Ishikawa (cell line): ENCODE results near the gene STK11IP.

ENCODE experiments used
- CEBPB ChIP-seq: IDR thresholded peaks from 2 replicates; pipeline ENCODE4 v1.6.1; 2012
- CREB1 ChIP-seq: IDR thresholded peaks from 2 replicates; pipeline ENCODE4 v1.6.1; 2012; ENCODE audit warnings: low read depth
- EGR1 ChIP-seq: IDR thresholded peaks from 2 replicates; pipeline ENCODE4 v1.6.1; 2012
- EP300 ChIP-seq: IDR thresholded peaks from 2 replicates; pipeline ENCODE4 v1.6.1; 2012; ENCODE audit warnings: borderline replicate concordance
- FOXM1 ChIP-seq: IDR thresholded peaks from 2 replicates; pipeline ENCODE4 v1.6.1; 2012; ENCODE audit warnings: low read depth, borderline replicate concordance
- NFIC ChIP-seq: IDR thresholded peaks from 2 replicates; pipeline ENCODE4 v1.6.1; 2012
- RAD21 ChIP-seq: IDR thresholded peaks from 2 replicates; pipeline ENCODE4 v1.6.1; 2012; ENCODE audit warnings: low read depth
- TAF1 ChIP-seq: IDR thresholded peaks from 2 replicates; pipeline ENCODE4 v1.6.1; 2012; ENCODE audit warnings: low read depth, mild to moderate bottlenecking
- TCF12 ChIP-seq: IDR thresholded peaks from 2 replicates; pipeline ENCODE4 v1.6.1; 2012; ENCODE audit warnings: low read depth
- TEAD4 ChIP-seq: IDR thresholded peaks from 2 replicates; pipeline ENCODE4 v1.6.1; 2012
- YY1 ChIP-seq: IDR thresholded peaks from 2 replicates; pipeline ENCODE4 v1.6.1; 2012; ENCODE audit warnings: low read depth
- ZBTB7A ChIP-seq: IDR thresholded peaks from 2 replicates; pipeline ENCODE4 v1.6.1; 2012; ENCODE audit warnings: low read depth
- TF ChIP-seq, protein P1 (sequence below): IDR thresholded peaks from 2 replicates; pipeline ENCODE4 v1.6.1; 2012; ENCODE audit warnings: low read depth, mild to moderate bottlenecking
- TF ChIP-seq, protein P2 (sequence below): IDR thresholded peaks from 2 replicates; pipeline ENCODE4 v1.6.1; 2012
- TF ChIP-seq, protein P3 (sequence below): IDR thresholded peaks from 2 replicates; pipeline ENCODE4 v1.6.1; 2012

Gene STK11IP

DNA sequence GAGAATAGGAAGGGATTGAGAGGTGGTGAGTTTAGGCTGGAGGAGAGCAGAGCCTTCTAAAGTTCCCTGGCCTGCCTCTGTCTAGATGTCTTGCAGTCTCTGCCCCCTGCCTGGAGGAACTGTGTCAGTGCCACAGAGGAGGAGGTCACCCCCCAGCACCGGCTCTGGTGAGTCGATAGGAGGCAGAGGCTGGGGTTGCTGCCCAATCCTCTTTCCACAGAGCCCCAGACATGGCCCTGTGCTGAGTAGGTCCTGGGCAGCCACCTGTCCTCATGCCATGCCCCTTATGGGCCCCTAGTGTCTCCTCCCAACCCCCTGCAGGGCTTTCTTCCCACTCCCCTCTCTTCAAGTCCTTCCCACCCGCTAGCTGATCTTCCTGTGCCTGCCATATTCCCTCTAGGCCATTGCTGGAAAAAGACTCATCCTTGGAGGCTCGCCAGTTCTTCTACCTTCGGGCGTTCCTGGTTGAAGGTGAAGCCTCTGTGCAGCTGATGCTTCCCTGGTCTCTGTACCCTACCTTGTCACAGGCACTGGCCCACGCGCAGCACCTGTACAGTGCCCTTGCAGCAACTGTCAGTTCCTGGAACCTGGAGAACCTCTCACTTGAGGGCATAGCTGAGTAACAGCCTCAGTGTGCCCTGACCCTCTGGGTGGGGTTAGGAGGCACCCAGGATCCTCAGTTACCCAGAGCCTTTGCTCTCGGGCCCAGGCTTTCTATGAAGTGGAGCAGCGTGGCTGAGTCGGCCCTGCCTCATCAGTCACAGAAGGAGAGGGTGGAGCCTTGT, 16.6 kb downstream of the STK11IP start:
- no peak for TF ChIP-seq YY1
- no peak for TF ChIP-seq TAF1
- no peak for TF ChIP-seq CREB1

DNA sequence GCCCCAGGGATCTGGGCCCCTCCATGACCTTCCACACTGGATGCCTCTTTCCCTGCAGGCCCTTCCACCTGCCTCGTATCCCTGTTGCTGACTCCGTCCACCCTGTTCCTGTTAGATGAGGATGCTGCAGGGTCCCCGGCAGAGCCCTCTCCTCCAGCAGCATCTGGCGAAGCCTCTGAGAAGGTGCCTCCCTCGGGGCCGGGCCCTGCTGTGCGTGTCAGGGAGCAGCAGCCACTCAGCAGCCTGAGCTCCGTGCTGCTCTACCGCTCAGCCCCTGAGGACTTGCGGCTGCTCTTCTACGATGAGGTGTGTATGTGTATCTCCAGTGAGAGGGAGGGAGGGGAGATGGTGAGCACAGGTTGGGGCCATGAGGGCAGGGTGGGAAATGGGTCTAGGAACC, 17.4 kb downstream of the STK11IP start:
- TF ChIP-seq ZBTB7A (no peak), EGR1 (no peak), TEAD4 (no peak), TAF1 (no peak), CEBPB (no peak), NFIC (no peak), TCF12 (no peak), EP300 (no peak), RAD21 (no peak), CREB1 (no peak), FOXM1 (no peak), YY1 (no peak)
- TF ChIP-seq, protein P1, sequence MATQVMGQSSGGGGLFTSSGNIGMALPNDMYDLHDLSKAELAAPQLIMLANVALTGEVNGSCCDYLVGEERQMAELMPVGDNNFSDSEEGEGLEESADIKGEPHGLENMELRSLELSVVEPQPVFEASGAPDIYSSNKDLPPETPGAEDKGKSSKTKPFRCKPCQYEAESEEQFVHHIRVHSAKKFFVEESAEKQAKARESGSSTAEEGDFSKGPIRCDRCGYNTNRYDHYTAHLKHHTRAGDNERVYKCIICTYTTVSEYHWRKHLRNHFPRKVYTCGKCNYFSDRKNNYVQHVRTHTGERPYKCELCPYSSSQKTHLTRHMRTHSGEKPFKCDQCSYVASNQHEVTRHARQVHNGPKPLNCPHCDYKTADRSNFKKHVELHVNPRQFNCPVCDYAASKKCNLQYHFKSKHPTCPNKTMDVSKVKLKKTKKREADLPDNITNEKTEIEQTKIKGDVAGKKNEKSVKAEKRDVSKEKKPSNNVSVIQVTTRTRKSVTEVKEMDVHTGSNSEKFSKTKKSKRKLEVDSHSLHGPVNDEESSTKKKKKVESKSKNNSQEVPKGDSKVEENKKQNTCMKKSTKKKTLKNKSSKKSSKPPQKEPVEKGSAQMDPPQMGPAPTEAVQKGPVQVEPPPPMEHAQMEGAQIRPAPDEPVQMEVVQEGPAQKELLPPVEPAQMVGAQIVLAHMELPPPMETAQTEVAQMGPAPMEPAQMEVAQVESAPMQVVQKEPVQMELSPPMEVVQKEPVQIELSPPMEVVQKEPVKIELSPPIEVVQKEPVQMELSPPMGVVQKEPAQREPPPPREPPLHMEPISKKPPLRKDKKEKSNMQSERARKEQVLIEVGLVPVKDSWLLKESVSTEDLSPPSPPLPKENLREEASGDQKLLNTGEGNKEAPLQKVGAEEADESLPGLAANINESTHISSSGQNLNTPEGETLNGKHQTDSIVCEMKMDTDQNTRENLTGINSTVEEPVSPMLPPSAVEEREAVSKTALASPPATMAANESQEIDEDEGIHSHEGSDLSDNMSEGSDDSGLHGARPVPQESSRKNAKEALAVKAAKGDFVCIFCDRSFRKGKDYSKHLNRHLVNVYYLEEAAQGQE, result no peak
- TF ChIP-seq, protein P2, sequence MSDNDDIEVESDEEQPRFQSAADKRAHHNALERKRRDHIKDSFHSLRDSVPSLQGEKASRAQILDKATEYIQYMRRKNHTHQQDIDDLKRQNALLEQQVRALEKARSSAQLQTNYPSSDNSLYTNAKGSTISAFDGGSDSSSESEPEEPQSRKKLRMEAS, result no peak
- TF ChIP-seq, protein P3, sequence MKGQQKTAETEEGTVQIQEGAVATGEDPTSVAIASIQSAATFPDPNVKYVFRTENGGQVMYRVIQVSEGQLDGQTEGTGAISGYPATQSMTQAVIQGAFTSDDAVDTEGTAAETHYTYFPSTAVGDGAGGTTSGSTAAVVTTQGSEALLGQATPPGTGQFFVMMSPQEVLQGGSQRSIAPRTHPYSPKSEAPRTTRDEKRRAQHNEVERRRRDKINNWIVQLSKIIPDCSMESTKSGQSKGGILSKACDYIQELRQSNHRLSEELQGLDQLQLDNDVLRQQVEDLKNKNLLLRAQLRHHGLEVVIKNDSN, result no peak

DNA sequence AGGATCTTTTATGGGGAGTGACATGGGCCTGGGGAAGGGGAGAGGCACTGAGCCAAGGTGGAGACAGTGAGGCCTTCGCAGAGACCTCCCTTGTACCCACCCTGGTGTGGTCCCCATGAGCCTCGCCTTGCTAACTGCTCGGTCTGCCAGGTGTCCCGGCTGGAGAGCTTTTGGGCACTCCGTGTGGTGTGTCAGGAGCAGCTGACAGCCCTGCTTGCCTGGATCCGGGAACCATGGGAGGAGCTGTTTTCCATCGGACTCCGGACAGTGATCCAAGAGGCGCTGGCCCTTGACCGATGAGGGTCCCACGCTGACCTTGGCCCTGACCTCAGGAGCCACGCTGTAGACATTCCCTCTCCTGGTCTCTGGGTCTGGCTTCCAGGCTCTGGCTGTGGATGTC, 18.2 kb downstream of the STK11IP start:
- no peak for TF ChIP-seq RAD21
- no peak for TF ChIP-seq TCF12
- TF ChIP-seq YY1, result no peak
- TF ChIP-seq NFIC, result no peak
- TF ChIP-seq TAF1, result no peak
- TF ChIP-seq FOXM1, result no peak

DNA sequence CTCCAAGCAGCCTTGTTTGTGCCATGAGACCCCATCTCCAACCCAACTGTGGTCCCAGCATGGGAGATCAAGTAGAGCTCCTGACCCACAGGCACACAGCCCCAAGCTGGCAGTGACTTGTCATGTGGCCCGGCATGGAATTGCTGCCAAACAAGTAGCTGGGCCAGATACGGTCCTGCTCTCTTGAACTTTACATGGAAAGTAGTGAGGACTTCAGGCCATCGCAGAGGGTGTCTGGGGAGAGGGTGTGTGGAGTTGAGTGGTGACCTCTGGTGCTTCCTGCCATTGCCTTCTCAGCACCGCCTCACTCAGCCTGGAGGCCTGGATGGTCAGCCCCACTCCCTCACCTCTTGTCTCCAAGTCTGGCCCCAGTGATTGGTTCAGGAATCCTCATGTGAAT, 18.9 kb downstream of the STK11IP start:
- TF ChIP-seq, protein P1, result no peak
- TF ChIP-seq RAD21 (no peak), FOXM1 (no peak), ZBTB7A (no peak), CREB1 (no peak), EGR1 (no peak), TEAD4 (no peak), TAF1 (no peak), YY1 (no peak), TCF12 (no peak), NFIC (no peak), EP300 (no peak)
- TF ChIP-seq, protein P2, result no peak
- TF ChIP-seq, protein P3, result no peak

DNA sequence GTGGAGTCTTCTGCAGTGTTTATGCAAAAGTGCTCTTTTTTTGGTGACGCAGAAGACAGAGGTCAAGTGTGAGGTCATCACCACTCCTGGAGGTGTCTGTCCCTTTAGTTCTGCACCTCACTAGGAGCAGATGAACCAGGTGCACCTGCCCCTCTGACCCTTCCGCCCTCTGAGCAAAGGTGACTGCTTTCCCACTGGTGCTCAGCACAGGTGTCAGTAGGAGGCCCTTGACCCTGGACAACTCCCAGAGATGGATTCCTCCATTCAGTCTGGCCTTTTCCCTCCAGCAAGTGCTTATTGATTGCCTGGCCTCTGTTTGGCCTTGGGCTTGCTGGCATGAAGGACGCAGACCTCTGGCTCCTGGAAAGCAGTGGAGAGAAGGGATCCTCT, 21.1 kb downstream of the STK11IP start:
- no peak for TF ChIP-seq TCF12
- TF ChIP-seq NFIC, result no peak
- TF ChIP-seq CREB1, result no peak
- TF ChIP-seq, protein P2, result no peak
- no peak for TF ChIP-seq TEAD4
- TF ChIP-seq TAF1, result no peak
- TF ChIP-seq RAD21, result no peak

DNA sequence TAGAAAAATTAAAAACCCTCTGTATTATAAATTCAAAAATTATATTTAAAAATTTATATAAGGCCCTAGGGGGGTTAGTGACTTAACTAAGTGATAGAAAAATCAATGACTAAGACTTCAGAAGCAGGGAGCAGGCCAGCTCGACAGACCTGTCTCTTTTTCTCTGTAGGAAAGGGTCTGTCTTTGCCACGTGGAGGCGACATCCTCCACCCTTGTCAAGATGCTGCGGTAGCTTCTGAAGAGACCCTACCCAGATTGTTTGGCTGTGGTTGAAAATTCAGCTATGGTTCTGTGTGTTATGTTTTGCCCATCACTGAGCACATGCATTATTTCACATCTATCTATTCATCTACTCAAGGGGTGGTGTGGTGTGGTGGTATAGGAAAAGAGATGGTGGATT, 21.6 kb downstream of the STK11IP start:
- TF ChIP-seq CREB1 (no peak), FOXM1 (no peak), YY1 (no peak), EP300 (no peak), CEBPB (no peak), TCF12 (no peak), TAF1 (no peak), RAD21 (no peak), ZBTB7A (no peak), TEAD4 (no peak), EGR1 (no peak), NFIC (no peak)
- TF ChIP-seq, protein P2, result no peak
- TF ChIP-seq, protein P3, result no peak
- TF ChIP-seq, protein P1, result no peak
